Loucy (cell line): ENCODE measurements around the gene ARNT2.

Experiments used
- H2AFZ ChIP-seq: fragments of 200-600 bp; sonication (generic); 2 replicates; pipeline ENCODE4 v1.6.0; 2016; ENCODE audit warnings: antibody characterized with exemption, mild to moderate bottlenecking, low read length, moderate library complexity
- H3F3A ChIP-seq: fragments of 200-600 bp; 2 replicates; pipeline ENCODE4 v1.6.0; 2016; ENCODE audit warnings: antibody characterized with exemption, low read depth, mild to moderate bottlenecking
- H3K27me3 ChIP-seq: fragments of 200-600 bp; sonication (generic); 2 replicates; pipeline ENCODE4 v1.6.1; 2014; ENCODE audit warnings: low read length, mild to moderate bottlenecking; ENCODE audit not compliant: insufficient read depth, poor library complexity, severe bottlenecking
- H3K36me3 ChIP-seq: fragments of 200-600 bp; sonication (generic); 2 replicates; pipeline ENCODE4 v1.6.1; 2016; ENCODE audit warnings: low read length; ENCODE audit not compliant: insufficient read depth
- H3K4me1 ChIP-seq: fragments of 200-600 bp; sonication (generic); 2 replicates; pipeline ENCODE4 v1.5.1; 2014; ENCODE audit warnings: low read length, mild to moderate bottlenecking; ENCODE audit not compliant: insufficient read depth, poor library complexity, severe bottlenecking
- H3K4me2 ChIP-seq: fragments of 200-600 bp; sonication (generic); 2 replicates; pipeline ENCODE4 v1.6.0; 2014; ENCODE audit warnings: antibody characterized with exemption, low read length, low read depth, mild to moderate bottlenecking; ENCODE audit not compliant: poor library complexity, severe bottlenecking
- H3K4me3 ChIP-seq: fragments of 200-600 bp; sonication (generic); 2 replicates; pipeline ENCODE4 v1.5.1; 2014; ENCODE audit warnings: low read length, mild to moderate bottlenecking, mixed read lengths; ENCODE audit not compliant: poor library complexity, severe bottlenecking
- H3K79me2 ChIP-seq: fragments of 200-600 bp; sonication (generic); 2 replicates; pipeline ENCODE4 v1.6.1; 2014; ENCODE audit warnings: low read length; ENCODE audit not compliant: insufficient read depth
- H3K9ac ChIP-seq: fragments of 200-600 bp; sonication (generic); 2 replicates; pipeline ENCODE4 v1.6.0; 2014; ENCODE audit warnings: mild to moderate bottlenecking, low read depth, low read length, moderate library complexity; ENCODE audit not compliant: poor library complexity, severe bottlenecking
- H3K9me2 ChIP-seq: fragments of 200-600 bp; sonication (generic); replicated peaks from 2 replicates; pipeline ENCODE4 v1.6.1; 2016; ENCODE audit warnings: low read depth, low read length, mixed read lengths
- H3K9me3 ChIP-seq: fragments of 200-600 bp; sonication (generic); 2 replicates; pipeline ENCODE4 v1.6.1; 2014; ENCODE audit warnings: mild to moderate bottlenecking, antibody characterized with exemption, low read length, low read depth; ENCODE audit not compliant: insufficient read depth
- H4K20me1 ChIP-seq: fragments of 200-600 bp; sonication (generic); 2 replicates; pipeline ENCODE4 v1.6.0; 2014; ENCODE audit warnings: antibody characterized with exemption, low read length, mild to moderate bottlenecking; ENCODE audit not compliant: insufficient read depth, poor library complexity, severe bottlenecking
- EZH2phosphoT487 ChIP-seq: fragments of 200-600 bp; IDR thresholded peaks from 2 replicates; pipeline ENCODE4 v1.6.1; 2018; ENCODE audit warnings: antibody characterized with exemption, mild to moderate bottlenecking, moderate library complexity, borderline replicate concordance
- TF ChIP-seq, protein P1 (sequence below): fragments of 200-600 bp; sonication (generic); conservative IDR thresholded peaks from 2 replicates; pipeline ENCODE4 v1.5.1; 2014; ENCODE audit warnings: mild to moderate bottlenecking, antibody characterized with exemption, low read length

The ARNT2 gene

GRCh38 chr15:80483725-80484161 lies 79.6 kb downstream of the ARNT2 start:
- Histone ChIP-seq H3K9ac (no peak overlapping the region), H3K9me2 (no peaks in the 10 kb centered on the region), H3K9me3 (no peaks in the 10 kb centered on the region; the same call in 1 of the 2 replicates), H3K27me3 (no peaks in the 10 kb centered on the region), H3K36me3 (no peaks in the 10 kb centered on the region), H4K20me1 (no peaks in the 10 kb centered on the region), H2AFZ (no peak overlapping the region), H3K4me2 (no peak overlapping the region), H3F3A (no peaks in the 10 kb centered on the region), H3K4me3 (no peak overlapping the region), H3K79me2 (no peaks in the 10 kb centered on the region), H3K4me1 (no peaks in the 10 kb centered on the region)
- no peak for TF ChIP-seq EZH2phosphoT487
- TF ChIP-seq, protein P1, sequence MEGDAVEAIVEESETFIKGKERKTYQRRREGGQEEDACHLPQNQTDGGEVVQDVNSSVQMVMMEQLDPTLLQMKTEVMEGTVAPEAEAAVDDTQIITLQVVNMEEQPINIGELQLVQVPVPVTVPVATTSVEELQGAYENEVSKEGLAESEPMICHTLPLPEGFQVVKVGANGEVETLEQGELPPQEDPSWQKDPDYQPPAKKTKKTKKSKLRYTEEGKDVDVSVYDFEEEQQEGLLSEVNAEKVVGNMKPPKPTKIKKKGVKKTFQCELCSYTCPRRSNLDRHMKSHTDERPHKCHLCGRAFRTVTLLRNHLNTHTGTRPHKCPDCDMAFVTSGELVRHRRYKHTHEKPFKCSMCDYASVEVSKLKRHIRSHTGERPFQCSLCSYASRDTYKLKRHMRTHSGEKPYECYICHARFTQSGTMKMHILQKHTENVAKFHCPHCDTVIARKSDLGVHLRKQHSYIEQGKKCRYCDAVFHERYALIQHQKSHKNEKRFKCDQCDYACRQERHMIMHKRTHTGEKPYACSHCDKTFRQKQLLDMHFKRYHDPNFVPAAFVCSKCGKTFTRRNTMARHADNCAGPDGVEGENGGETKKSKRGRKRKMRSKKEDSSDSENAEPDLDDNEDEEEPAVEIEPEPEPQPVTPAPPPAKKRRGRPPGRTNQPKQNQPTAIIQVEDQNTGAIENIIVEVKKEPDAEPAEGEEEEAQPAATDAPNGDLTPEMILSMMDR = no peak

DNA sequence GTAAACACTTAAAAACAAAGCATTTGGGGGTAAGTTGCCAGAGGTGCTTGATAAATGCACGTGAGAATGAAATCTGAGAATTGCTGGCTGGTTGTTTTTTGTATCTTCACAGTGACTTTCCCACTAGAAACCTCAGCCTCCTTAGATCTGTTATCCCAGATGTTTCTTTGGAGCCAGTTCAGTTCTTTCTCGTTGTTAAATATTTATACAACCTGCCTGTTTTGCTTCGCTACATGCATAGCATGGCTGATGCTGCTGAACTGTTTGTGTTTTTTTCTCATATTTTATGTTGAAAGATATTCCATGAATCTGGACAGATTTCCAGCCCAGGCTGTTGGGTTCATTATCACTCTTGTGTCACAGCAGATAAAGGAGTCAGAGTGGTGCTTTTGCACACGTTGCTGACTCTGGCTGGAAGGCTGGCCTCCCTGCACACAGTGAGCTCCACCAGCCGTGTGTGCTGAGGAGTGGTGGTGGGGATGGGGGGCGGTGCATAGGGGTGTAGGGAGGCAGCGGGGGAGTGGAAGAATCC lies 80.2 kb downstream of the ARNT2 start:
- no peak overlapping the region for H3K4me3 ChIP-seq
- H4K20me1 ChIP-seq = no peaks in the 10 kb centered on the region
- H3K79me2 ChIP-seq = no peaks in the 10 kb centered on the region
- TF ChIP-seq, protein P1 = no peak
- TF ChIP-seq EZH2phosphoT487 = no peak
- H2AFZ ChIP-seq = no peak overlapping the region
- H3K4me2 ChIP-seq = no peak overlapping the region
- H3K27me3 ChIP-seq = no peaks in the 10 kb centered on the region
- H3K9me3 ChIP-seq = no peaks in the 10 kb centered on the region; the same call in 1 of the 2 replicates
- no peaks in the 10 kb centered on the region for H3K4me1 ChIP-seq
- no peak overlapping the region for H3K9ac ChIP-seq
- no peaks in the 10 kb centered on the region for H3K9me2 ChIP-seq
- no peaks in the 10 kb centered on the region for H3F3A ChIP-seq
- no peaks in the 10 kb centered on the region for H3K36me3 ChIP-seq

DNA sequence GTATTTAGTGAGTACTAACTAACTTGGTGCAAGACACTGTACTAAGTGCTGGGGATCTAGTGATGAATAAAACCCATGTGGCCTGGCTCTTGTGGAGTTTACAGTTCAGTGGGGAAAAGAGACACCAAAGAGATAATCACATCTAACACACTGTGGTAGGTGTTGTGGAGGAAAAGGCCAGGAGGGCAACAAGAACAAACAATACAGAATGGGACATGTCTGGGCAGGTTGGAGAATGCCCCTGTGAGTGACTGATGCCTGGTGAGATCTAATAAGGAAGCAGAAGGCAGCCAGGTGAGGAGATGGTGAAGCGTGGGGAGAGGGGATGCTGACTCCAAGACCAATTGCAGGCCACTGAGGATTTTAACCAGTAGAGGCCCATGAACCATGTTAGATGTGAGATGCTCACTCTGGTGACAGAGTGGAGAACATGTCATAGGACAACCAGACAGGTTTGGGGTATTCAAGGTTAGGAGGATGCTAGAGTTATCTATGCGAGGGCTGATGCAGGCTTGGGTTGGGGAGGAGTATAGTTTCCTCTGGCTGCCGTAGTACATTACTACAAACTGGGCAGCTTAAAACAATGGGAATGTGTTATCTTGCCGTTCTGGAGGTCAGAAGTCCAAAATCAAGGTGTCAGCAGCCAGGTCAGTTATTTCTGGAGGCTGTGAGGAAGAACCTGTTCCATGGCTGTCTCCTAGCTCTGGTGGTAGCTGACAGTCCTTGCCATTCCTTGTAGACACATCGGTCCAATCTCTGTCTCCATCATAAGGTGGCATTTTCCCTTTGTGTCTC lies 81.4 kb downstream of the ARNT2 start:
- H3K4me2 ChIP-seq = no peak overlapping the region
- no peak overlapping the region for H3K9ac ChIP-seq
- TF ChIP-seq, protein P1 = no peak
- TF ChIP-seq EZH2phosphoT487 = no peak

More for the DNA sequence above, 81.4 kb downstream of the ARNT2 start:
- no peaks in the 10 kb centered on the region for H4K20me1 ChIP-seq
- H3K27me3 ChIP-seq = no peaks in the 10 kb centered on the region
- H2AFZ ChIP-seq = no peak overlapping the region
- no peaks in the 10 kb centered on the region for H3K79me2 ChIP-seq
- H3F3A ChIP-seq = no peaks in the 10 kb centered on the region
- H3K9me3 ChIP-seq = no peaks in the 10 kb centered on the region; the same call in 1 of the 2 replicates
- H3K4me1 ChIP-seq = no peaks in the 10 kb centered on the region
- H3K4me3 ChIP-seq = no peak overlapping the region
- H3K9me2 ChIP-seq = no peaks in the 10 kb centered on the region
- no peaks in the 10 kb centered on the region for H3K36me3 ChIP-seq
